Measurements from ENCODE around the gene OR4K1. TPM values are rescaled to one million over a fixed set of nuclear protein-coding genes. Genes with fewer than 3 reads are reported as not detected.

Gene OR4K1, protein sequence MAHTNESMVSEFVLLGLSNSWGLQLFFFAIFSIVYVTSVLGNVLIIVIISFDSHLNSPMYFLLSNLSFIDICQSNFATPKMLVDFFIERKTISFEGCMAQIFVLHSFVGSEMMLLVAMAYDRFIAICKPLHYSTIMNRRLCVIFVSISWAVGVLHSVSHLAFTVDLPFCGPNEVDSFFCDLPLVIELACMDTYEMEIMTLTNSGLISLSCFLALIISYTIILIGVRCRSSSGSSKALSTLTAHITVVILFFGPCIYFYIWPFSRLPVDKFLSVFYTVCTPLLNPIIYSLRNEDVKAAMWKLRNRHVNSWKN
- total RNA-seq (2022; extraction: Qiagen RNA extraction; ENCODE audit: low read depth): not detected in 5 replicates

DNA sequence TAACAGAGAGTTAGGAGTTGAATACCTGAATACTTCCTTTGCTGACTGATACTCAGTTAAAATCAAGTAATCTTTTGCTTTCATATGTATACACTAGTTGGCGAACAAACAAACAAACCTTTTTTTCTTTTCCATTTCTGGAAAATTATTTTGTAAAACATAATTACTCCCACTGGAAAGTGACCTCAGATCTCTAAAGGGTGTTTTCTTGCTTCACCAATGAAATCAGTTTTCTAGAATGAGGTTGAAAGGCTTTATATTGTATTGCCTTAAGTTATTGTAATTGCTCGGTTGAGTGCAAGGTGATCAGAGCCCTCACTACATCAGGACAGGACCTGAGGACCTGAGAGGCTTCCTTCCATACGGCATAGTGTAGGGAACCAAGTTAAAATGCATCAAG lies at the start of gene OR4K1:
TSS of gene OR4K1 (plus strand) at position 301 of the 400 bp plus-strand sequence. CDS start 4,750 bp downstream, outside the sequence.

DNA sequence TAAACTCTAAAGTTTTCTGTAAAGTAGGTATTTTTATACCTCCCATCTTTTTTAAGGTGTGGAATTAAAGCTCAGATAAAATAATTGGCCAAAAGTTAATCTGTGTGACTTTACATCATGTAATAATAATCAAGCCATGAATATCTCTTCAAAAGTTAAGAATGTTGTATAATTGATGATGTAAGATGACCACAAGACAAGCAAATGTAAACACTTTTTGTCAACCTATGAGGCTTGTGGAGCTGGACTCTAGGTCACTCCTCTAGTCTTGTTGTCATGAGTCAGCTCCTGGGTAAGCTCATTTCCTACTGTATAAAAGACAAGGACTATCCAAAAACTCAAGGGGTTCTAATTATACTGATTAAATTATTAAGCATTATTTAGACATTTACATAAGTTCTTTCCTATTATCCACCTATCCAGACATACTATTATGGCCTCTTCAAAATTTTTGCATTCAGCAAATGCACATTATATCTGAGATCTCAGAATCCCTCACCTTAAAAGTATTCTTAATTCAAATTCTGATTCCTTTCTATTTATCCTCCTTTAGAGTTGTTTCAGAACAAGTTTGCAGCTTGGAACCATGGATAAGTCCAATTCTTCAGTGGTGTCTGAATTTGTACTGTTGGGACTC lies 10.6 kb upstream of the OR4K1 start, which contains the start of gene OR4K5:
TSS of gene OR4K5 (plus strand) at position 587 of the 637 bp plus-strand sequence. CDS start at position 587, 0 bp downstream.

DNA sequence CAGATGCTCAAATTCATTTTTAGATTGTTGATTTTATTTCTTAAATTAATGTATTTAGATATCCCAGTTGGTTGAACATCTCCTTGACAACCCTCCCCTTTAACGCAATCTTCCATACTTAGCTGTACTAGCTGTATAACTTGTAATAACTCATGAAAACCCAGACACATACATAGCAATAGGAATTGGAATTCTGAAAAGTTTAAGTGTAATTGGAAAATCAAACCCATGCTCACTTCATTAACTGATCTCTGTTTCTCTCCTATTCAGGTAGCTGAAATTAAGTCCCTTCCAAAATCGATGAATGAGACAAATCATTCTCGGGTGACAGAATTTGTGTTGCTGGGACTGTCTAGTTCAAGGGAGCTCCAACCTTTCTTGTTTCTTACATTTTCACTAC lies 44.6 kb downstream of the OR4K1 start, which contains the start of gene OR4K15:
TSS of gene OR4K15 (plus strand) at position 301 of the 400 bp plus-strand sequence. CDS start at position 301, 0 bp downstream.

Other genes starting within 250 kb of the OR4K1 start
- not detected in 5 replicates for gene OR11H2, start 217.0 kb upstream of the OR4K1 start, total RNA-seq (2022; extraction: Qiagen RNA extraction; ENCODE audit: low read depth)
- gene OR4Q3, start 187.3 kb upstream of the OR4K1 start, total RNA-seq (2022; extraction: Qiagen RNA extraction; ENCODE audit: low read depth): not detected in 5 replicates
- gene OR4M1, start 157.4 kb upstream of the OR4K1 start, total RNA-seq (2022; extraction: Qiagen RNA extraction; ENCODE audit: low read depth): not detected in 5 replicates
- gene OR4N2, start 127.1 kb upstream of the OR4K1 start, total RNA-seq (2022; extraction: Qiagen RNA extraction; ENCODE audit: low read depth): not detected in 5 replicates
- gene OR4K2, start 55.8 kb upstream of the OR4K1 start, total RNA-seq (2022; extraction: Qiagen RNA extraction; ENCODE audit: low read depth): not detected in 5 replicates
- not detected in 5 replicates for gene OR4K5, start 10.3 kb upstream of the OR4K1 start, total RNA-seq (2022; extraction: Qiagen RNA extraction; ENCODE audit: low read depth)
- not detected in 5 replicates for gene OR4K15, start 44.7 kb downstream of the OR4K1 start, total RNA-seq (2022; extraction: Qiagen RNA extraction; ENCODE audit: low read depth)
- not detected in 5 replicates for gene OR4Q2, start 71.2 kb downstream of the OR4K1 start, total RNA-seq (2022; extraction: Qiagen RNA extraction; ENCODE audit: low read depth)
- gene OR4K14, start 88.4 kb downstream of the OR4K1 start, total RNA-seq (2022; extraction: Qiagen RNA extraction; ENCODE audit: low read depth): not detected in 5 replicates
- gene OR4K13, start 105.1 kb downstream of the OR4K1 start, total RNA-seq (2022; extraction: Qiagen RNA extraction; ENCODE audit: low read depth): not detected in 5 replicates
- not detected in 5 replicates for gene OR4L1, start 129.1 kb downstream of the OR4K1 start, total RNA-seq (2022; extraction: Qiagen RNA extraction; ENCODE audit: low read depth)
- not detected in 5 replicates for gene OR4K17, start 179.8 kb downstream of the OR4K1 start, total RNA-seq (2022; extraction: Qiagen RNA extraction; ENCODE audit: low read depth)
- gene OR4N5, start 207.9 kb downstream of the OR4K1 start, total RNA-seq (2022; extraction: Qiagen RNA extraction; ENCODE audit: low read depth): not detected in 5 replicates

All from A549 treated with ZK216348 at 1 μM for 4 hours (cell line).